Endothelial cell of umbilical vein (primary cell): Measurements from ENCODE around the gene PRCD.

Source experiments
- CTCF ChIP-seq, 2 donors: IDR thresholded peaks; 1 replicate in 1 of 2; 2 replicates in 1 of 2; pipeline ENCODE4 v1.5.1; 2011; ENCODE audit warnings: low read length in 2 of 2, mild to moderate bottlenecking in 2 of 2, moderate library complexity in 2 of 2, control low read depth in 1 of 2, inconsistent platforms in 1 of 2, low read depth in 1 of 2; ENCODE audit not compliant: insufficient read depth in 1 of 2; ENCODE audit errors: extremely low read depth in 1 of 2
- EZH2 ChIP-seq: IDR thresholded peaks from 2 replicates; pipeline ENCODE4 v1.6.1; 2012; ENCODE audit warnings: borderline replicate concordance, low read depth, mild to moderate bottlenecking, moderate library complexity, low read length, inconsistent platforms; ENCODE audit not compliant: severe bottlenecking
- POLR2AphosphoS5 ChIP-seq: IDR thresholded peaks from 2 replicates; pipeline ENCODE4 v1.6.1; 2012; ENCODE audit warnings: low read depth, mild to moderate bottlenecking, control low read depth, low read length, moderate library complexity; ENCODE audit not compliant: insufficient read depth
- TF ChIP-seq, protein P1 (sequence below): IDR thresholded peaks from 2 replicates; pipeline ENCODE4 v1.6.1; 2011; ENCODE audit not compliant: insufficient read depth, insufficient read length

GRCh38 chr17:76560036-76560876 is 20.4 kb downstream of the PRCD start:
- TF ChIP-seq CTCF (IDR thresholded peaks at IDR 0.05; ENCODE audit: extremely low read depth in 1 of 2, insufficient read depth in 1 of 2, low read depth in 1 of 2, low read length in 2 of 2) = no peak
- TF ChIP-seq POLR2AphosphoS5 = no peak
- TF ChIP-seq, protein P1, sequence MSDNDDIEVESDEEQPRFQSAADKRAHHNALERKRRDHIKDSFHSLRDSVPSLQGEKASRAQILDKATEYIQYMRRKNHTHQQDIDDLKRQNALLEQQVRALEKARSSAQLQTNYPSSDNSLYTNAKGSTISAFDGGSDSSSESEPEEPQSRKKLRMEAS = no peak
- TF ChIP-seq EZH2 = no peak
